ENCODE data around the gene EPHB2.

EPHB2 gene

GRCh38 chr1:22738522-22738921 lies 27.9 kb downstream of the EPHB2 start:
- DNase-seq (ENCODE audit: extremely low spot score), result no peak
- ChIA-PET POLR2A (no interaction called here), CTCF (no interaction called here)
- TF ChIP-seq CTCF (IDR thresholded peaks at IDR 0.05; ENCODE audit: control extremely low read depth, extremely low read depth, low read depth, missing control alignments), result no peak

- CTCF ChIA-PET, result no interaction called here
- no peak for DNase-seq (ENCODE audit: extremely low spot score)
Observed at GRCh38 chr1:22739648-22740385, 29.2 kb downstream of the EPHB2 start.

GRCh38 chr1:22741118-22741517 lies 30.5 kb downstream of the EPHB2 start:
- POLR2A ChIA-PET, result no interaction called here
- CTCF ChIA-PET, result interaction anchor here (1.1 kb wide), 1 partner anchor 11 kb away, joined by 3 read pairs; no protein-coding TSS in a partner anchor
- TF ChIP-seq CTCF (IDR thresholded peaks at IDR 0.05; ENCODE audit: control extremely low read depth, extremely low read depth, low read depth, missing control alignments), result no peak
- DNase-seq (ENCODE audit: extremely low spot score), result no peak

More at GRCh38 chr1:22739648-22740385, 29.2 kb downstream of the EPHB2 start:
- POLR2A ChIA-PET, result no interaction called here
- no peak for TF ChIP-seq CTCF (IDR thresholded peaks at IDR 0.05; ENCODE audit: control extremely low read depth, extremely low read depth, low read depth, missing control alignments)

GRCh38 chr1:22745669-22746585 lies 35.3 kb downstream of the EPHB2 start:
- ChIA-PET CTCF (interaction anchor here (2.1 kb wide), 1 partner anchor 41 kb away, joined by 4 read pairs; no protein-coding TSS in a partner anchor), POLR2A (no interaction called here)
- no peak for DNase-seq (ENCODE audit: extremely low spot score)
- TF ChIP-seq CTCF (IDR thresholded peaks at IDR 0.05; ENCODE audit: control extremely low read depth, extremely low read depth, low read depth, missing control alignments), result no peak

GRCh38 chr1:22747021-22747734 lies 36.5 kb downstream of the EPHB2 start:
- no peak for DNase-seq (ENCODE audit: extremely low spot score)
- TF ChIP-seq CTCF (IDR thresholded peaks at IDR 0.05; ENCODE audit: control extremely low read depth, extremely low read depth, low read depth, missing control alignments), result no peak
- ChIA-PET POLR2A (no interaction called here), CTCF (no interaction called here)

- DNase-seq (ENCODE audit: extremely low spot score), result no peak
- TF ChIP-seq CTCF (IDR thresholded peaks at IDR 0.05; ENCODE audit: control extremely low read depth, extremely low read depth, low read depth, missing control alignments), result no peak
- CTCF ChIA-PET, result no interaction called here
- POLR2A ChIA-PET, result interaction anchor here (0.7 kb wide), 1 partner anchor 38 kb away, joined by 3 read pairs; no protein-coding TSS in a partner anchor
Observed at GRCh38 chr1:22747735-22748073, 37.1 kb downstream of the EPHB2 start.
